PC-9 (cell line): ENCODE measurements around the gene GALM.

ENCODE experiments used
- EZH2 ChIP-seq: fragments of 200-600 bp; sonication (generic); IDR thresholded peaks from 2 replicates; pipeline ENCODE4 v1.8.0; 2017; ENCODE audit warnings: antibody characterized with exemption, low read depth
- TF ChIP-seq, protein P1 (sequence below): fragments of 200-600 bp; sonication (generic); conservative IDR thresholded peaks from 2 replicates; pipeline ENCODE4 v1.6.1; 2017; ENCODE audit warnings: mixed run types, antibody characterized with exemption, mild to moderate bottlenecking, moderate library complexity

- TF ChIP-seq, protein P1, sequence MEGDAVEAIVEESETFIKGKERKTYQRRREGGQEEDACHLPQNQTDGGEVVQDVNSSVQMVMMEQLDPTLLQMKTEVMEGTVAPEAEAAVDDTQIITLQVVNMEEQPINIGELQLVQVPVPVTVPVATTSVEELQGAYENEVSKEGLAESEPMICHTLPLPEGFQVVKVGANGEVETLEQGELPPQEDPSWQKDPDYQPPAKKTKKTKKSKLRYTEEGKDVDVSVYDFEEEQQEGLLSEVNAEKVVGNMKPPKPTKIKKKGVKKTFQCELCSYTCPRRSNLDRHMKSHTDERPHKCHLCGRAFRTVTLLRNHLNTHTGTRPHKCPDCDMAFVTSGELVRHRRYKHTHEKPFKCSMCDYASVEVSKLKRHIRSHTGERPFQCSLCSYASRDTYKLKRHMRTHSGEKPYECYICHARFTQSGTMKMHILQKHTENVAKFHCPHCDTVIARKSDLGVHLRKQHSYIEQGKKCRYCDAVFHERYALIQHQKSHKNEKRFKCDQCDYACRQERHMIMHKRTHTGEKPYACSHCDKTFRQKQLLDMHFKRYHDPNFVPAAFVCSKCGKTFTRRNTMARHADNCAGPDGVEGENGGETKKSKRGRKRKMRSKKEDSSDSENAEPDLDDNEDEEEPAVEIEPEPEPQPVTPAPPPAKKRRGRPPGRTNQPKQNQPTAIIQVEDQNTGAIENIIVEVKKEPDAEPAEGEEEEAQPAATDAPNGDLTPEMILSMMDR = no peak
- TF ChIP-seq EZH2 = no peak
Measured at GRCh38 chr2:38748391-38748790, 82.5 kb downstream of the GALM start.
